NCI-H1436 treated with DMSO at 0.1 percent for 48 hours (cell line): ENCODE data around the gene SHFL.

Source experiments
- DNase-seq: peaks from one replicate; lab custom pipeline; 2025; lab: John Stamatoyannopoulos, UW

Gene SHFL

GRCh38 chr19:10109528-10109927, 23.4 kb downstream of the SHFL start:
- DNase-seq = no peak

DNA sequence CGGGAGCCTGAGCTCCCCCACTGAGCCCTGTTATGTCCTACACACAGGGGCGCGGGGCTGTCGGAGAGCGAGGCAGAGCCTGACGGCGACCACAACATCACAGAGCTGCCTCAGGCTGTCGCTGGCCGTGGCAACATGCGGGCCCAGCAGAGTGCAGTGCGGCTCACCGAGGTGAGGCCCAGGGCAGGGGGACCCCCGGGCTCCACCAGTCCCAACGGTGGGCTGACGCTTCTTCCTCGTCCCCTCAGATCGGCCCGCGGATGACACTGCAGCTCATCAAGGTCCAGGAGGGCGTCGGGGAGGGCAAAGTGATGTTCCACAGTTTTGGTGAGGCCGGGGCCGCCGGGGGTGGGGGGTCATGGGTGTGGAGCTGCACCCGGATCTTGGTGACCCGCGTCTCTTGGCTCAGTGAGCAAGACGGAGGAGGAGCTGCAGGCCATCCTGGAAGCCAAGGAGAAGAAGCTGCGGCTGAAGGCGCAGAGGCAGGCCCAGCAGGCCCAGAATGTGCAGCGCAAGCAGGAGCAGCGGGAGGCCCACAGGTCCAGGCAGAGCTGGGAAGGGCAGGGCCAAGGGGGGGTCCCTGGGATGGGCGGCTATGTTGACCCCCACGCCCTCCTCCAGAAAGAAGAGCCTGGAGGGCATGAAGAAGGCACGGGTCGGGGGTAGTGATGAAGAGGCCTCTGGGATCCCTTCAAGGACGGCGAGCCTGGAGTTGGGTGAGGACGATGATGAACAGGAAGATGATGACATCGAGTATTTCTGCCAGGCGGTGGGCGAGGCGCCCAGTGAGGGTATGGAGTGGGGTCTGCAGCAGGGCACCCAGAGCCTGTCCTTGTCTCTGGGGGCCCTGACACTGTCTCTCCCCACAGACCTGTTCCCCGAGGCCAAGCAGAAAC, 24.2 kb downstream of the SHFL start:
- no peak for DNase-seq

- DNase-seq = no peak
Observed at GRCh38 chr19:10110972-10111317, 24.8 kb downstream of the SHFL start.

GRCh38 chr19:10111405-10111811, 25.3 kb downstream of the SHFL start, which contains the start of gene P2RY11:
P2RY11 (plus strand) TSS chr19:10111693; CDS start chr19:10111722, 29 bp downstream.
- DNase-seq = no peak

DNA sequence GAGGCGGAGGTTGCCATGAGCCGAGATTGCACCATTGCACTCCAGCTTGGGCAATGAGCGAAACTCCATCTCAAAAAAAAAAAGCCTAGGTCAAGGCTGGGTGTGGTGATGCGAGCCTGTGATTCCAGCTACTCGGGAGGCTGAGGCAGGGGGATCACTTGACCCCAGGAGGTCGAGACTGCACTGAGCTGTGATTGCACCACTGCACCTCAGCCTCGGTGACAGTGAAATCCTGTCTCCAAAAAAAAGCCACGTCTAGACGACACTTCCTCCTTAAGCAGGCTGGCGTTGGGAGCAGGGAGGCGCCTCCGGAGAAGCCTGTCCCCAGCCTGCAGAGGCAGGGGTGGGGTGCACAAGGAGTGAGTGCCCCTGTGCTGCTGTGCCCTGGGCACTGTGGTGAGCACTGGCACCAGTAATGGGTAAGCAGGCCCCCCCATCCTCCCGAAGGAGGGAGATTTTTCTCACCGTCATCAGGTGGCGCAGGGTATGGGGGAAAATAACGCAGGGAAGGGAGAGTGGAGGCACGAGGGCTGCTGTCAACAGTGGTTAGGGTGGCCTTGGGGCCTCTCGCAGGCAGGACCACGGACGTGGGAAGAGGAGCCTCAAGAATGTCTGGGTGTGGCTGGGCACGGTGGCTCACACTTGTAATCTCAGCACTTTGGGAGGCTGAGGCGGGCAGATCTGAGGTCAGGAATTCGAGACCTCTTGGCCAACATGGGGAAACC, 26.1 kb downstream of the SHFL start:
- no peak for DNase-seq

DNA sequence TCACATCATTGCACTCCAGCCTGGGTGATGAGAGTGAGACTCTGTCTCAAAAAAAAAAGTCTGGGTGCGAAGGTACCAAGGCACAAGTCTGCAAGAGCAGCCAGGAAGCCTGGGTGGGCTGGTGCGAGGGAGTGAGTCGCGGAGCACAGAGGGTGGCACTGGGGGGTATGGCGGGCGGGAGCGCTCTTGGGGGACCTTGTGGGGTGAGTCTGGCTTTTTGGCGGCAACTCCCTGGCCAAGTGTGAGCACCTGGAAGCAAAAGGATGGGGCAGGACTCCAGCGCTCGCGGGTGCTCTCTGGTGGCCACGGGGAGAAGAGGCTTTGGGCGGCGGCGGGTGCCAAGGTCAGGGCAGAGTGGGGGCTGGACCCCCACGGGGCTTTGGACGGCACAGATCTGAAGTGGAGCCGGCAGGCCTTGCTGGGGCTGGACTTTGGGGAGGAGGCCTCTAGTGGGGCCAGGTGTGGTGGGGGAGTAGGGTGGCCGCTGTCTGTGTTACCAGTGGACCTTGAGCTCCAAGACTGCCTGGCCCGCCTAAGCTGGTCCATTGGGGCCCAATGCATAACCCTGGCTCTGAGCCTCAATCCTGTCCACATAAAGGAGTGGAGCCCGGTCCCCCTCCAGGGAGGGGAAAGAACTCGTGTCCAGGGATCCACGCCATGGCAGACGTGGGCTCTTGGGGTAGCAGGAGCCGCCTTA, 26.9 kb downstream of the SHFL start:
- DNase-seq = no peak

GRCh38 chr19:10113592-10113963, 27.5 kb downstream of the SHFL start:
- no peak for DNase-seq

DNA sequence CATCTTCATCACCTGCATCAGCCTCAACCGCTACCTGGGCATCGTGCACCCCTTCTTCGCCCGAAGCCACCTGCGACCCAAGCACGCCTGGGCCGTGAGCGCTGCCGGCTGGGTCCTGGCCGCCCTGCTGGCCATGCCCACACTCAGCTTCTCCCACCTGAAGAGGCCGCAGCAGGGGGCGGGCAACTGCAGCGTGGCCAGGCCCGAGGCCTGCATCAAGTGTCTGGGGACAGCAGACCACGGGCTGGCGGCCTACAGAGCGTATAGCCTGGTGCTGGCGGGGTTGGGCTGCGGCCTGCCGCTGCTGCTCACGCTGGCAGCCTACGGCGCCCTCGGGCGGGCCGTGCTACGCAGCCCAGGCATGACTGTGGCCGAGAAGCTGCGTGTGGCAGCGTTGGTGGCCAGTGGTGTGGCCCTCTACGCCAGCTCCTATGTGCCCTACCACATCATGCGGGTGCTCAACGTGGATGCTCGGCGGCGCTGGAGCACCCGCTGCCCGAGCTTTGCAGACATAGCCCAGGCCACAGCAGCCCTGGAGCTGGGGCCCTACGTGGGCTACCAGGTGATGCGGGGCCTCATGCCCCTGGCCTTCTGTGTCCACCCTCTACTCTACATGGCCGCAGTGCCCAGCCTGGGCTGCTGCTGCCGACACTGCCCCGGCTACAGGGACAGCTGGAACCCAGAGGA, 28.0 kb downstream of the SHFL start:
- DNase-seq = no peak

DNA sequence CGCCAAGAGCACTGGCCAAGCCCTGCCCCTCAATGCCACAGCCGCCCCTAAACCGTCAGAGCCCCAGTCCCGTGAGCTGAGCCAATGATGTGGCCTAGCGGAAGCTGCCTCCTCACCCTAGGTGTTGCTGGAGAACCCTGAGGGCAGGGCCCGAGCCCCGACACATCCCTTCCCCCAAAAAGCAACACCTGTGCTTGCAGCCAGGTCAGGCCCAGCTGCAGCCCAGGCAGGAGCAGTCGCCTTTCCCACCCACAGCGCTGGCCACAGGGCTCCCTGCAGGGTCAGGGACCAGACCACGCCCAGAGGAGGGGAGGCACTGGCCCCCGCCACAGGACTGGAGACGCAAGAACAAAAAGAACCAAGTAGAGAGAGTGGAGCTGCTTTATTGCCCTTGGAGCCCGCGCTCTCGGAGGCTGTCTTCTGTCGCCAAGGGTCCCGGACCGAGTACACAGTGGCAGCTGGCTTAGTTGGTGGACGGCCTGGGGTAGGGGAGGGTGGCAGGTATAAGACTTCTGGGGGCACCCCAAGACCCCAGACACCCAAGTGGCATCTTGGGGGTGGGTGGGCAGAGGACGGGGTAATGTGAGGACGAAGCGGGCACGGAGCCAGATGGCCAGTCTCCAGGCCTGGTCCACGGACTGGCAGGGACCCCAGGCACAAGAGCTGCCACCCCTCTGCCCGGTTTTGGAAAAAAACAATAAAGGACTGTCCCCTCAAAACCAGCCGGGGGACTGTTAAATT, 28.7 kb downstream of the SHFL start:
- DNase-seq = no peak

DNA sequence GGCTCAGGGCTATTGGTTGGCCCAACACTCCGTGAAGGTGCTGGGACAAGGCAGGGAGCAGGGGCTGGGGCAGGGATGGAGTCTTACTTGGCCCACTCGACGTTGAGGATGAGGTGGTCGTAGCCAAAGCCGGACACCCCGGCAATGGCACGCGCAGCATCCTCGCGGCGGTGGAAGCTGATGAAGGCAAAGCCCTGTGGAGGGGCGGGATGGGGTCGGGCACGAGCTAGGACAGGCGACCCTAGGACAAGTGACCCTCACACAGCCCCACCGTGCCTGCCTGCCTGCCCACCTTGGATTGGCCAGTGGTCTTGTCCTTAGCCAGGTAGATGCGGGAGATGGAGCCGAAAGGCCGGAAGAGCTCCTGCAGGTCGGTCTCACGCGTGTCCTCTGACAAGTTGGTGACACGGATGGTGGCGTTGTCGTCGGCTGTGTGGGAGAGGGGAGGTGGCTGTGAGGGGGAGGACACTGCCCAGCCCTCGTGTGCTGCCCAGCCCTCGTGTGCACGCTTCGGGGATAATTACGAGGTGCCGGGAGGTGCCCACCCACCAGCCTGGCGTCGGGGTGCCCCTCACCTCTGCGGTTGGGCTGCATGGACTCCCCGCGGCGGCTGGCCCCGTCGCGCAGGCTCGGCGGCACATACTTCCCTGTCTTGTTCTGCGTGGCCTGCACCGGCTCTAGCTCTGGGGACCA, 29.4 kb downstream of the SHFL start:
- no peak for DNase-seq

DNA sequence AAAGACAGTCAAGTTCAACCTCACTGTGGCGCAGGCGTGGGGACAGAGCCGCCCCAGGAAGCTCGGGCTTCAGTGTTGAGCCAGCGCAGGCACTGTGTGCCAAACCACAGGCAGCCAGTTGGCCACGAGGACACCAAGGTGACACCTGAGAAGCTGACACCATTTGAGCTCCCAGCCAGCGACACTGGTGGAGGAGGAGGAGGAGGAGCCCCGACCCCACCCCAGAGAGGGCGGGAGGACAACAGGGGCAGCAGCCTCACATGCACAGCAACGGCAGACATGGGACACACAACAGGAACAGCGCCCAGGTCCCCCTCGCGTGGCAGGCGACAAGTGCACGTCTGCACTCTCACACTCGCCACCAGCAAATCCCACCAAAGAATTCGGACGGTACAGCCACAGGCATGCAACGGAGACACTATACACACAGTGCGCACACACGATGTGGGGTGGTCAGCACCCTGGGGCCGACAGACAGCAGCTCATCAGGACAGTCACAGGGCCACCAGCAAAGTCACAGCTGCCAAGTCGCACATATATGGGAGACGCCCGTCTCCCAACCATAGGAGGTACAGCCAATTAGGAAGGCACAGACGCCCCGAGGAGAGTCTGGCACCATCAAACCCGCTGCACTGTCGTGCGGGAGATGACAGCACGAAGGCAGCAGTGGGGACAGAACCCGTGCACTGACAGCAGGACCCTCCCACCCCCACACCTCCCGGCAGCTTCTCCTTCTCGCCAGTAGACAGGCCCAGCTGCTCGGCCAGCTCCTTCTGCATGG, 30.2 kb downstream of the SHFL start:
- no peak for DNase-seq

DNA sequence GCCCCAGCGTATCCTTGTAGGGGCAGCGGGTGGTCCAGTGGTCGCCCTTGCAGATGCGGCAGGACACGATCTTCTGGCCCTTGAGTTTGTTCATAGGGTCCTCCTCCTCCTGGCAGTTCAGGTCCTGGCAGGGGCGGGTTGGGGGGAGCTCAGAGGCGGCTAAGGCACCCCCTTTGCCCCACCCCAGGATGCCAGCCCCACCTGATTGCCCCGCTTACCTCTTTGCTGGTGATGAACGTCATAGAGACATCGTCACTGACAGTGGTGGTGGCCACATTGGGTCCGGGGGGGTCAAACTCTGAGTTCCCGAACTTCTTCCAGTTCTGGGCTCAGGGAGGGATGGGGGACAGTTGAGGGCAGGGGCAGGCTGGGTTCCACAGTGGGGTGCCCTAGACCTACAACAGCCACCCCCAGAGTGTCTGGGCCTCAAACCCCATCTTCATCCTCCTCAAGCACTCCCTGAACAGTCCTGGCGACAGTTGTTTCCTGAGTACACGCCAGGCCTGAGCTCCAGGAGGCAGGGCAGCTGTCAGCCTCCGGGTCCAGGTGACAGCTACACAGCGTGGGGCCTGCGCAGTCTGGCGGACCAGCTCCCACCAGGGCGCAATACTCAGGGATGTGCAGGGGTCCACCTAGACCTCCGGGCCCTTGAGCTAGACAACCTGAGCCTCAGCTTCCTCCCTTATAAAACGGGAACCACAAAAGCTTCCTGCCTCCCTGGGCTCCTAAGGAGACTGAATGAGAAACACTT, 30.9 kb downstream of the SHFL start:
- DNase-seq = no peak

- no peak for DNase-seq
Observed at GRCh38 chr19:10118960-10119359, 32.8 kb downstream of the SHFL start.

- no peak for DNase-seq
Observed at GRCh38 chr19:10120538-10121189, 34.5 kb downstream of the SHFL start.

- DNase-seq = no peak
Observed at GRCh38 chr19:10122045-10122444, 35.9 kb downstream of the SHFL start.

DNA sequence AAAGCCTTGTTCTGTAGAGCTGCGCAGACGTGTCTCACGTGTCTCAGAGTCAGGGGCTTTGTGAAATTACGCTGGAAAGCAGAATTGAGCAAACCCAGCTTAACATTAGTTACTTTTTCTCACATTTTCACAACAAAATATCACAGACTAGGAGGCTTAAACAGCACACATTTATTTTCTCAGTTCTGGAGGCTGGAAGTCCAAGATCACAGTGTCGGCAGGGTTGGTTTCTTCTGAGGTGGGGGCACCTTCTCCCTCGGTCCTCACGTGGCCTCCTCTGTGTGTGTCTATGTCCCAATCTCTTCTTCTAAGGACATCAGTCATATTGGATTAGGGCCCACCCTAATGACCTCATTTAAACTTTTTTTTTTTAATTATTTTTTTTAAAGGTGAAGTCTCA, 38.3 kb downstream of the SHFL start:
- DNase-seq = no peak

DNA sequence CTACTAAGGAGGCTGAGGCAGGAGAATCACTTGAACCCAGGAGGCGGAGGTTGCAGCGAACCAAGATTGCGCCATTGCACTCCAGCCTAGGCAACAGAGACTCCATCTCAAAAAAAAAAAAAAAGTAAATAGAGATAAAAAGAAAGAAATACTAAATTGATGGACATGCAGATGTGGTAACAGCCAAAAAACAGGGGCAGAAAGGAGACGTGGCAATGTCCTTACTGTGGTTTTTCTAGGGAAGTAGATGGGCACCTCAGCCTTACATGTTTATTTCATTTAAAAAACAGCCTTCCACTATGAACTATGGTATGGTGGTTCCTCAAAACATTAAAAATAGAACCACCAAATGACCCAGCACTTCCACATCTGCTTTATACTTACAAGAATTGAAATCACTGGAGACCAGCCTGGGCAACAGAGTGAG, 40.1 kb downstream of the SHFL start:
- no peak for DNase-seq

DNA sequence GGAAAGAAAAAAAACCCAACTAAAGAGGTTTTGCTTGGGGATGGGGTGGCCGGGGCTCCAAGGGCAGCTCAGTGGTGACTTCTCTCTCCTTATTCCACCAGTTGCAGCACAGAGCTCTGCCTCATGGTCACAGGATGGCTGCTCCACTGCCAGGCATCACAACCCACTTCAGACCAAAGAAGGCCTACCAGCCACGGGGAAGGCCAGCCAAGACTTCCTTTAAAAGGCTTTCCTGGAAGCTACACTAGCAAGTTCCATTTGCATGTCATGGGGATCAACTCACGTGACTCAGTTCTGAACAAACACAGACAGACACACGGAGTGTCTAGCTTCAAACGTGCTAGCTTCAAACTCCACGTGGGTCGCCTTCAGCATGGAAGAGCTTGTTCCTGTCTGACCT, 46.8 kb downstream of the SHFL start:
- DNase-seq = no peak

- DNase-seq = no peak
Observed at GRCh38 chr19:10133596-10133995, 47.5 kb downstream of the SHFL start.
